Right kidney (tissue), 1 donor: Measurements from ENCODE around the gene KRT1.

Experiments used
- DNase-seq: peaks from one replicate; pipeline ENCODE4 v3.0.0-alpha.2; 2016

Gene KRT1

DNA sequence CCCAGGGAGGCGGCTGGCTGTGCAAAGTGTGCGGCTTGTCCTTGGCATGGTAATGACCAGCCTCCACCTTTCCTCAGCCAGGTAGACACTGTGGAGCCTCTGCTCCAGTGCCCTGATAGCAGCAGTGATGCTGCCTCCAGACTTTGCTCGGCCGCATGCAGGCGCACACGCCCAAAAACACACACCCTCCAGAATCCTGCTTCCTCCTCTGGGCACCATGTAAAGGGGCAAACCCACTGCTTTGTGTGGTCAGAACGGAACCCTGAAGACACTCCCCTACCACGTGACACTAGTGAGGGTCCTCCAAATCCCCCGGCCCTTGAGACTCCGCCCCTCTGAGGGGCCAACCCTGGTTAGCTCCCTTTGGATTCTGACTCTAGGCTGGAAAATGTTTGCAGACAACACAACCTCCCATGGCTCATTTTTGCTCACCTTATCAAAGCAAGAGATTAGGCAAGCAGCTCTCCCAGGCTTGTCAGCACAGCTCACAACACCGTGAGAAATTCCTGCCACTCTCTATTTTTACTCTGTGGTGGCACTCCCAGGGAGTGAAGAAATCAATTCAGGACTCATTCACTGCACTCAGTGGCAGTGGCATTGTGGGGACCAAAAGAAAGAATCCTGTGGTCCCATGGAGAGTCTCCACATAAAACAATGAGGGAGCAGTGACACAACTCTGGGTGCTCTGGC, 18.6 kb upstream of the KRT1 start:
- DNase-seq, result no peak

DNA sequence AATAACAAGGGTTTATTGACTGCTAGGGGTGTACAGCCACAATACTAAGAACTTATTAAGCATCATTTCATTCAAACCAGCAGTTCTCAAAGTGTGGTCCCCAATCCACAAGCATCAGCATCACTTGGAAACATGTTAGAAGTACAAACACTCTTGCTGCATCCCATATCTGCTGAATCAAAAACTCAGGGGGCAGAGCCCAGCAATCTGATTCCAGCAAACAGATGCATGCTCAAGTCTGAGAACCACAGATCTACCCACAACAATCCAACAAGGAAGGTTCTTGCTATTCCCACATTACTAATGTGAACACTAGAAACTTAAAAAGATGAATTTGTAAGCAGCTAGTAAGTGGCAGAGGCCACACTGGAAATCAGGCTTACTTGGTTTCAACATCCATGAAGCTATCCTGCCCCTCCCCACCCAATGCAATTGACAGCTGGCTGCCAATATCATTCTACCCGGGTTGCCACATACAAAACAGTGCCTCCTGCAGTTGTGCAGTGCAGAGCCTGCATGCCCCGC, 16.9 kb upstream of the KRT1 start:
- no peak for DNase-seq

DNA sequence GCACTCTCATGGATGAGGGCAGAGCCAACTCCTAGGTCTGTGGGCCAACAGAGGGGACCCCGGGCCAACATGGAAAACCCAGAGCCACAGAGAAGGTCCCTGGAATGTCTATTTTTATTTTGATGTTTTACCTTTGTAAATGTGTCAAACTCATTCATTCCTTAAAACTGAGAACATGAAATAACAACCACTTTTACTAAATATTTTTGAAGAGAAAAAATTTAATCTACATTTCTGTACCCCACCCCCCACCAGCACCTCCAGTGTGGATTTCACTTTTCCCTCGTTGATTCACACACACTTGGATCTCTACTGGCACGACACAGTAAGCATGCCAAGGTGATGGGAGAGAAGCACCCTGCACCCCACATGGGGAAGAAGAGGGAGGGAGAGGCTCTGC, 16.4 kb upstream of the KRT1 start:
- DNase-seq, result no peak

DNA sequence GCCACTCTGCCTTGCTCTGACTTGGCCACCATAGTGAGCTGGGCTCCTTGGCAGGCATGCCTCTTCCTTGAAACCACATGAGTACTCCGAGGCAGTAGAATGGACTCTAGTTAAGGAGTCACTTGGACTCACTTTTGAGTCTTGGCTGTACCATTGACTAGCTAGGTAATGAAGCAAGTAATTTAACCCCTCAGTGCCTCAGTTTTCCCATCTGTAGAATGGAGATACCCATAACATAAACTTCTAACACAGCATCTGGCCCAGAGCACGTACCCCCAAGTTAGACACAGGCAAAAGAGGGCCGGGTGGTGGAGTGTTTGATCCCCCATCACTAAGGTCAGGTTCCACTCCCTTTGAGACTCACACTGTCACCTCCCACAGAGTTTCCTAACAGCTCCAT, 14.8 kb upstream of the KRT1 start:
- DNase-seq, result no peak

DNA sequence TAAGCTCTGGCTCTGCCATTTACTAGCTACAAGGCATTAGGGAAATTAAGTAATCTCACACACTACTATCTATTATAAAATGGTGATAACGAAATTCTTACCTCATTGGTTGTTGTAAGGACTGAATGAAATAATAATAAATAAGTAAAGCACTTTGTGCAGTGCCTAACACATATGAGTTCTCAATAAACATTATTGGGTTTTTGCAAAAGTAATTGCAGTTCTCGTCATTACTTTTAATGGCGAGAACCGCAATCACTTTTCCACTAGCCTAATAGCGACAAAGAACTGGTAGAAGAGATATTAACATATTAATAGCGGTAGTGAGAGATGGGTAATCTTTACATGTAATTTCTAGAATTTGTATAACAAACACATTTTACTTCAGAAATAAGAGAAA, 13.9 kb upstream of the KRT1 start:
- DNase-seq, result no peak

DNA sequence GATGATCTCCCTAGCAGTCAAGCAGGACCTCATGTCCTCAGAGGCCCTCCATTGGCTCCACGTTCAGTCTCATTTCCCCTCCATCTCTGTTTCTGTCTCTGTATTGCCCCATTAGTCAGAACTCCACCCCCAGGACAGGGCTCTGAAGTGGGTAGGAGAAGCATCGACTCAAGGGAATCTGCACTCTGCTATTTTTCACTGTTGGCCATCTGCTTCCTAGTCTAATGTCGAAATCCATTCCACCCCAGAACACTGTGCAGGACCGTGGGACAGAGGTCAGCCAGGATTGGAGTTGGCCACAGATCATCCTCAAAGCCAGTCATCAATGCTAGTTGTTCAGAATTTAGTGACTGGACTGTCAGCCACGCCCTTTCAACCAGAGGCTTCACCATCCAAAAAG, 13.1 kb upstream of the KRT1 start:
- DNase-seq, result no peak

DNA sequence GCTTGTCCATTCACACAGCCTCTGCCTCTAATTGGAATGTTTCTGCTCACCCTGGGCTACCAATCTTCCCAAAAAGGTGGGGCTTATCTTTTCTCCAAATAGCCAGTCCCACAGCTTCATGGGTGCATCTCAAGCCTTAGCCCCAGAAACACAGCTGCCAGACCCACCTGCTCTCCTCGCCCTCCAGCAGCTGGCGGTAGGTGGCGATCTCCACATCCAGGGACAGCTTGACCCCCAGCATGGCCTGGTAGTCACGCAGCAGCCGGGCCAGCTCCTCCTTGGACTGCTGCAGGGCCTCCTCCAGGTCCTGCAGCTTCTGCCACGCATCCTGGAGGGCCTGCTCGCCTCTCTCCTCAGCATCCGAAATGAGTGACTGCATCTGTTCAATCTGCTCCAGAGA, 12.0 kb upstream of the KRT1 start:
- no peak for DNase-seq

DNA sequence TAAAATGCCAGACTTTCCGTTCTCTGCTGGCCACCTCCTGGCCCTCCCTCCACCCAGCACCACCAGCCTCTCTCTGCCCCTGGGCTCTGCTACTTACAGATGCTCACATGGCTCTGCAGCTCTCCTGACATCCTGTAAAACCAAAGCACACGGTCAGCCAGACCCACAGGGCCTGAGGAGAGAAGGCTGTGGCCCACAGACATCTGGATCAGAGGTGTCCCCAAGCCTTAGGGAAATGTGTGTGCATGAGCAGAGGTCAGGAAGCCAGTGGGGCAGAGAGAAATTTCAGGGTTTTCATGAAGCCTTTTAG, 11.6 kb upstream of the KRT1 start:
- no peak for DNase-seq

GRCh38 chr12:52691076-52691840, 11.1 kb upstream of the KRT1 start:
- peak; percentile 19 for DNase-seq

- DNase-seq, result no peak
Observed at GRCh38 chr12:52690351-52691075, 10.3 kb upstream of the KRT1 start.

DNA sequence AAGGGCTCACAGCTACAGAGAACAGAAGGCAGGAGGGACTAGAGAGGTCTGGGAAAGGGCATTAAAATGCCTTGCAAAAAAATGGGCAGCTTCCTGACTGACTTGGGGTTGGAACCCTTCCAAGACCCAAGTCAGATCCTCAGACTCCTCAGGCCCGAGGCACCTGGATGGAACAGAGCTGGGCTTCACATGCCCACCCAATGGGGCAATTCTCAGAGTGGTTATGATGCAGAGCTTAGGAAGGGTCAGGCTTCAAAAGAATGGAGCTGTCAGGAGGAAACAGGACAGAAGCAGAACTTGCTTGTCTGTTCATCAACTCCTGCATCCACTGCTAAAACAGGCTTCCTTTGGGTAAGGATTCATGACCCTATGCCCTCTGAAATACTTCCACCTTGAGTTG, 9.7 kb upstream of the KRT1 start:
- no peak for DNase-seq

DNA sequence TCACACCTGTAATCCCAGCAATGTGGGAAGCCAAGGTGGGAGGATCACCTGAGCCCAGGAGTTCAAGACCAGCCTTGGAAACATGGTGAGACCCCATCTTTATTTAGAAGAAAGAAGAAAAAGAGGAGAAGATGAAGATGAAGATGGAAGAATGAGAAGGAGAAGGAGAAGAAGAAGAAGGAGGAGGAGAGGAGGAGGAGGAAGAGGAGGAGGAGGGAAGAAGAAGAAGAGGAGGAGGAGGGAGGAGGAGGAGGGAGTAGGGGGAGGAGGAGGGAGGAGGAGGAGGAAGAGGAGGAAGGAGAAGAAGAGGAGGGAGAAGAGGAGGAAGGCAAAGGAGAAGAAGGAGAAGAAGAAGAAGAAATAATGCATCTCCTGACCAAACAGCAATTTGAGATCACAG, 9.0 kb upstream of the KRT1 start:
- no peak for DNase-seq

DNA sequence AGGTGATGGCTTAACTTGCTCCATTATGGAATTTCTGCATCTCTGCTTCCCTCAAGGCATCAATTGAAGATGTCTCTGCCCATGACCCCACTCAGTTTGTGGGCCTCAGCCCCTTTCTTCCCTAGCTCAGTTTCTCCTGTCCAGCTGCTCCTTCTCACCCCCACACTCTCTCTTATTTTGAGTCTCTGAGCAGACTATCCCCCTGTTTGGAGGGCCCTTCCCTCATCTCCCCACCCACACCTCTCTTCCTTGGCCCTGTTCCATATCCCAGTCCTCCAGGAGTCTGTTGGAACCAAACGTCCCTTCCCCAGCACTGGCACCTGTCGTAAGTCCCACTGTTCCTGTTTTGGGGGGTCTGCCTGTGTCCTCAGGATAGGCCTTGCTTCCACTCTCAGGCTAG, 8.3 kb upstream of the KRT1 start:
- DNase-seq, result no peak

GRCh38 chr12:52687497-52688385, 7.5 kb upstream of the KRT1 start:
- DNase-seq, result no peak

GRCh38 chr12:52686756-52687487, 6.7 kb upstream of the KRT1 start:
- no peak for DNase-seq

DNA sequence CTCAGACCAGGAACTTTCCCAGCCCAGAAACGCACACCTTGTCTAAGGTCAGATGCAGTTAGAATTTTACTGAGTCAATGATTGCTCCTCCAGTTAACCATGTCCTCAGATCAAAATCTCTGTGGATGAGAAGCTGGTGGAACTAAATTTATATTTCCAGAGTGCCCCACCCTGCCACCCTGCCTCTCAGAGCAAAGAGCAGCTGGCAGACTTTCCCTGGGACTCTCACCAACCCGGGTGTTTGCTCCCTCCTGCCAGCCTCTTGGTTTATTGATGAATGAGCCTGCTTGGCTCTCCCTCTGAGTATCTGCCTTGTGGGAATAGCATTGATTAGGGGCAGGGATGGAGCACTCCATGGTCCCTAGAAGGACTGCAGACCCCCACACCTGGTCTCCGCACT, 5.9 kb upstream of the KRT1 start:
- no peak for DNase-seq

GRCh38 chr12:52685406-52685890, 5.2 kb upstream of the KRT1 start:
- no peak for DNase-seq

- no peak for DNase-seq
Observed at GRCh38 chr12:52684431-52684830, 4.2 kb upstream of the KRT1 start.

GRCh38 chr12:52683575-52684300, 3.5 kb upstream of the KRT1 start:
- DNase-seq, result no peak

GRCh38 chr12:52682938-52683574, 2.8 kb upstream of the KRT1 start:
- no peak for DNase-seq

GRCh38 chr12:52682381-52682660, 2.1 kb upstream of the KRT1 start:
- DNase-seq, result no peak
